ENCODE results near the gene TSEN2. TPM values are rescaled to one million over a fixed set of nuclear protein-coding genes. Genes with fewer than 3 reads are reported as not detected.

Gene TSEN2
- total RNA-seq = 10 to 100 TPM; 31.8 to 40.2 (median 35.2) TPM

DNA sequence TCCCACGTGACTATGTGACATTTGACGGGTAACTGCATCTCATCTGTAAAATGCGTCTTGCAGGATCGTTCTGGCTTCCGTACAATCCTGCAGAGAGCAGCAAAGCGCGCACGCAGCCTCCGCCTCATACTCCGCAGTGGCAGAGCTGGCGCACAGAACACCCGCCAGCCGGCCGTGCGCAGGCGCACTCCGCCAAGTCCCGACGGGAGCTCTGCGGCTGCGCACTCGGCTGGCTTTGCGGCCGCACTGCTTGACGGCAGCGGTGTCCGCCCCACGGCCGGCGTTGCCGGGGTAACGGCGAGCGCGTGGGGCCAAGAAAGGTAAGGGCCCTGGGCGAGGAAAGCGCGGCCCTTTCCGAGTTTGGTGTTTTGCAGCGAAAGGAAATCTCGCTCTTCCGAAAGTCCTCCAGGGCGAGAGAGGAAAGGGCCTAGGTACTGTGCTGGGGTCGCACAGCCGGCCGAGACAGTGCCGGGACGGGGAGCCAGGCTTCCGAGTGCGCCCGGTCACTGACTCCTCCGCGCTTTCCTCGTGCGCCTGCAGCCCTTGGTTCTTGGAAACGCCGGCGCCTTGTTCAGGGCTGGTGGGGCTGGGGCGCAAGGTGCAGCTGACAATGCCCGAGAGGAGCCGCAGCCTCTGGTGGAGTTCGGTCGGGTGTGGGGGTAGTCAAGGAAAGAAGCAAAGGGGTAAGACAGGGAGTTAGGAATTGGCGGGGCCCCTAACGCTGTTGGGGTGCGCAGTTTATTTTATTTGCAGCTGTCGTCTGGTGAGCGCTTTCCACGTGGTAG is at the start of gene TSEN2:
TSEN2 (plus strand) TSS at position 283 of the 785 bp plus-strand sequence. CDS start 5,321 bp downstream, outside the sequence.
- 0% methylated on average over 55 to 65 of the region's 69 CpGs for WGBS, 2 donors

GRCh38 chr3:12436514-12437220 is 47.6 kb upstream of the TSEN2 start:
- TF ChIP-seq POLR2A (IDR thresholded peaks at IDR 0.05) = no peak
- Histone ChIP-seq H3K4me3 (no peak overlapping the region), H3K27ac (peak overlapping the region in 2 of 4 donors; percentile 29 to 73), H3K27me3 (no peaks in the 10 kb centered on the region), H3K4me1 (peaks cover 0 to 16% (median 0%) of the 10 kb centered on the region in 4 donors), H3K9me3 (no peaks in the 10 kb centered on the region), H3K36me3 (peaks cover 0 to 4% (median 0%) of the 10 kb centered on the region in 3 donors)
- no peak for DNase-seq (ENCODE audit: low spot score in 2 of 2)
- WGBS, 2 donors = 51 to 62% methylated on average over 12 of the region's 12 CpGs

More for the DNA sequence above, at the start of gene TSEN2:
- H3K27me3 ChIP-seq = no peaks in the 10 kb centered on the region
- H3K4me1 ChIP-seq = peaks cover 0 to 35% (median 13%) of the 10 kb centered on the region in 4 donors
- no peaks in the 10 kb centered on the region for H3K9me3 ChIP-seq
- H3K27ac ChIP-seq = peak within 1 kb of the TSS in 3 of 4 donors; percentile 69 to 81 (median 73)
- TF ChIP-seq EP300 (IDR thresholded peaks at IDR 0.05) = peak; percentile 90 to 96
- TF ChIP-seq CTCF (IDR thresholded peaks at IDR 0.05) = peak in 3 of 5 experiments; percentile 34 to 68 (median 50)
- TF ChIP-seq POLR2A (IDR thresholded peaks at IDR 0.05) = peak; percentile 91 to 93
- DNase-seq (ENCODE audit: low spot score in 2 of 2) = peak; percentile 80 to 85
- H3K4me3 ChIP-seq = peak within 1 kb of the TSS; percentile 41 to 82 (median 74)
- H3K36me3 ChIP-seq = no peaks in the 10 kb centered on the region

- no peak overlapping the region for H3K4me3 ChIP-seq
These were observed 47.1 kb upstream of the TSEN2 start for GRCh38 chr3:12437221-12437605.

GRCh38 chr3:12437861-12438260 is 46.4 kb upstream of the TSEN2 start:
- TF ChIP-seq POLR2A (IDR thresholded peaks at IDR 0.05) (no peak), EP300 (IDR thresholded peaks at IDR 0.05) (no peak), CTCF (IDR thresholded peaks at IDR 0.05) (no peak)
- WGBS, 2 donors = 92 to 93% methylated on average over 13 of the region's 13 CpGs
- no peak overlapping the region for H3K4me3 ChIP-seq
- no peaks in the 10 kb centered on the region for H3K9me3 ChIP-seq
- peaks cover 0 to 4% (median 0%) of the 10 kb centered on the region in 3 donors for H3K36me3 ChIP-seq
- no peak overlapping the region for H3K27ac ChIP-seq
- no peak for DNase-seq (ENCODE audit: low spot score in 2 of 2)
- peaks cover 0 to 16% (median 0%) of the 10 kb centered on the region in 4 donors for H3K4me1 ChIP-seq
- H3K27me3 ChIP-seq = no peaks in the 10 kb centered on the region

More at GRCh38 chr3:12437221-12437605, 47.1 kb upstream of the TSEN2 start:
- no peaks in the 10 kb centered on the region for H3K9me3 ChIP-seq
- H3K27me3 ChIP-seq = no peaks in the 10 kb centered on the region
- WGBS, 2 donors = 84 to 91% methylated on average over 6 of the region's 6 CpGs
- H3K36me3 ChIP-seq = peaks cover 0 to 4% (median 0%) of the 10 kb centered on the region in 3 donors
- no peak for DNase-seq (ENCODE audit: low spot score in 2 of 2)
- peaks cover 0 to 16% (median 0%) of the 10 kb centered on the region in 4 donors for H3K4me1 ChIP-seq
- TF ChIP-seq POLR2A (IDR thresholded peaks at IDR 0.05) (no peak), EP300 (IDR thresholded peaks at IDR 0.05) (no peak), CTCF (IDR thresholded peaks at IDR 0.05) (no peak)
- peak overlapping the region in 2 of 4 donors; percentile 29 to 65 for H3K27ac ChIP-seq

DNA sequence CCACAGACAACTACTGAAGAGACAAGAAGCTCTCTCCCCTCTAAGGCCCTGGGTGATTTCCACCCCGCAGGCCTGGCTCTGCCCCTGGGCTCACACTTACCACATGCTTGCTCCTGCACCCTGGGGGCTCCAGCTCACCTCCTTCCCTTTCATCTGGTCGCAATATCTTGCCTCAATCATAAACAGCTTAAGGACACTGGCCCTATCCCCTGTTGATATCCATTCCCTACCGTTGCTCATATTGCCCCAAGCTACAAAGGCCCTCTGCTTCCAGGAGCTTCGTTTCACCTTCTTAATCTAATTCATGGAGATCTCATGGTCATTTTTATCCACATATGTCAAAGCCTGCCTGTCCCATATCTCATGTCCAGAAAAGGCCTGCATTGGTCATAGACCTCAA is 46.0 kb upstream of the TSEN2 start:
- H3K4me1 ChIP-seq = peaks cover 0 to 16% (median 0%) of the 10 kb centered on the region in 4 donors
- TF ChIP-seq CTCF (IDR thresholded peaks at IDR 0.05) (no peak), POLR2A (IDR thresholded peaks at IDR 0.05) (no peak), EP300 (IDR thresholded peaks at IDR 0.05) (no peak)
- WGBS, 2 donors = 83 to 87% methylated on average over 4 of the region's 4 CpGs

More for the DNA sequence above, 46.0 kb upstream of the TSEN2 start:
- Histone ChIP-seq H3K4me3 (no peak overlapping the region), H3K9me3 (no peaks in the 10 kb centered on the region), H3K27me3 (no peaks in the 10 kb centered on the region), H3K36me3 (peaks cover 0 to 4% (median 0%) of the 10 kb centered on the region in 3 donors), H3K27ac (no peak overlapping the region)
- DNase-seq (ENCODE audit: low spot score in 2 of 2) = no peak

Measured in tibial nerve (tissue), 4 donors.